GM18505 (cell line): Measurements from ENCODE around the gene NXPE4.
"Not testable (repeated sequence)": the region's sequence is repeated elsewhere in the genome, so short reads cannot be mapped to it uniquely, and the experiment has no call there.

Source experiments
- ATAC-seq: cut with Tn5 transposase; IDR thresholded peaks from one replicate; pipeline ENCODE4 v1.9.1; 2021; ENCODE audit not compliant: unreplicated experiment
- POLR2A ChIP-seq: IDR thresholded peaks from 4 replicates; pipeline ENCODE4 v1.6.1; 2011; ENCODE audit warnings: borderline replicate concordance; ENCODE audit not compliant: insufficient read depth, insufficient read length; ENCODE audit errors: extremely low read depth

NXPE4 gene

GRCh38 chr11:114615448-114616361, 20.1 kb upstream of the NXPE4 start:
- TF ChIP-seq POLR2A: no peak
- no peak for ATAC-seq

GRCh38 chr11:114614127-114614720, 18.6 kb upstream of the NXPE4 start:
- ATAC-seq: no peak
- no peak for TF ChIP-seq POLR2A

- not testable (repeated sequence) for ATAC-seq
Measured at GRCh38 chr11:114613094-114613493, 17.5 kb upstream of the NXPE4 start.

GRCh38 chr11:114612686-114613085, 17.1 kb upstream of the NXPE4 start:
- no peak for ATAC-seq
- no peak for TF ChIP-seq POLR2A

GRCh38 chr11:114612199-114612598, 16.6 kb upstream of the NXPE4 start:
- ATAC-seq: not testable (repeated sequence)

- ATAC-seq: no peak
- TF ChIP-seq POLR2A: no peak
Measured at GRCh38 chr11:114610984-114611944, 15.7 kb upstream of the NXPE4 start.

GRCh38 chr11:114610550-114610949, 15.0 kb upstream of the NXPE4 start:
- no peak for TF ChIP-seq POLR2A
- ATAC-seq: no peak

- no peak for TF ChIP-seq POLR2A
- no peak for ATAC-seq
Measured at GRCh38 chr11:114609429-114609828, 13.8 kb upstream of the NXPE4 start.

GRCh38 chr11:114608605-114609004, 13.0 kb upstream of the NXPE4 start:
- ATAC-seq: not testable (repeated sequence)

GRCh38 chr11:114607753-114608459, 12.3 kb upstream of the NXPE4 start:
- no peak for TF ChIP-seq POLR2A
- ATAC-seq: no peak

- not testable (repeated sequence) for ATAC-seq
Measured at GRCh38 chr11:114606802-114607075, 11.2 kb upstream of the NXPE4 start.

- no peak for ATAC-seq
- TF ChIP-seq POLR2A: no peak
Measured at GRCh38 chr11:114606003-114606801, 10.6 kb upstream of the NXPE4 start.

GRCh38 chr11:114605370-114605769, 9.8 kb upstream of the NXPE4 start:
- no peak for TF ChIP-seq POLR2A
- no peak for ATAC-seq
